Mesendoderm (in vitro differentiated cells): Measurements from ENCODE around the gene MED25.

Experiments
- DNase-seq: peaks from one replicate; pipeline ENCODE4 v3.0.0; 2013
- H2AK5ac ChIP-seq: 2 replicates; pipeline ENCODE4 v1.6.1; 2013; ENCODE audit warnings: low read length, inconsistent platforms
- H2BK120ac ChIP-seq: 2 replicates; pipeline ENCODE4 v1.6.1; 2013; ENCODE audit warnings: low read depth, mild to moderate bottlenecking, low read length, moderate library complexity, mixed read lengths
- H2BK15ac ChIP-seq: replicated peaks from 2 replicates; pipeline ENCODE4 v1.6.1; 2013; ENCODE audit warnings: low read depth, mild to moderate bottlenecking, moderate library complexity
- H2BK5ac ChIP-seq: 2 replicates; pipeline ENCODE4 v1.6.1; 2013; ENCODE audit warnings: low read length, inconsistent platforms
- H3K18ac ChIP-seq: 2 replicates; pipeline ENCODE4 v1.6.1; 2013; ENCODE audit warnings: mild to moderate bottlenecking, low read length, mixed read lengths
- H3K23ac ChIP-seq: one replicate; pipeline ENCODE4 v1.6.1; 2013; ENCODE audit warnings: low read length
- H3K27ac ChIP-seq: 2 replicates; pipeline ENCODE4 v1.5.1; 2013; ENCODE audit warnings: low read depth, mild to moderate bottlenecking, inconsistent platforms, low read length, moderate library complexity
- H3K27me3 ChIP-seq: 2 replicates; pipeline ENCODE4 v1.6.1; 2013; ENCODE audit warnings: low read length, control low read depth, mild to moderate bottlenecking, inconsistent platforms; ENCODE audit not compliant: insufficient read depth, poor library complexity
- H3K36me3 ChIP-seq: 2 replicates; pipeline ENCODE4 v1.6.1; 2013; ENCODE audit warnings: low read length, inconsistent platforms; ENCODE audit not compliant: control insufficient read depth, insufficient read depth
- H3K4ac ChIP-seq: one replicate; pipeline ENCODE4 v1.6.1; 2013; ENCODE audit warnings: low read depth, mild to moderate bottlenecking, low read length, moderate library complexity
- H3K4me1 ChIP-seq: 2 replicates; pipeline ENCODE4 v1.6.1; 2013; ENCODE audit warnings: low read depth, low read length, inconsistent platforms; ENCODE audit not compliant: control insufficient read depth
- H3K4me2 ChIP-seq: 2 replicates; pipeline ENCODE4 v1.6.1; 2013; ENCODE audit warnings: low read length
- H3K4me3 ChIP-seq: 2 replicates; pipeline ENCODE4 v1.5.1; 2013; ENCODE audit warnings: mild to moderate bottlenecking, low read length
- H3K56ac ChIP-seq: one replicate; pipeline ENCODE4 v1.6.1; 2013; ENCODE audit warnings: low read length
- H3K79me1 ChIP-seq: 2 replicates; pipeline ENCODE4 v1.6.1; 2013; ENCODE audit warnings: low read length, inconsistent platforms
- H3K79me2 ChIP-seq: 2 replicates; pipeline ENCODE4 v1.6.1; 2013; ENCODE audit warnings: mild to moderate bottlenecking, low read length; ENCODE audit not compliant: control insufficient read depth, insufficient read depth
- H3K9ac ChIP-seq: 2 replicates; pipeline ENCODE4 v1.6.1; 2013; ENCODE audit warnings: low read length, inconsistent platforms
- H4K5ac ChIP-seq: one replicate; pipeline ENCODE4 v1.6.1; 2013; ENCODE audit warnings: low read length
- H4K8ac ChIP-seq: one replicate; pipeline ENCODE4 v1.6.1; 2013; ENCODE audit warnings: low read depth, mild to moderate bottlenecking, control low read depth, low read length, moderate library complexity
- WGBS: extraction: QIAGEN DNeasy Blood & Tissue Kit; methylation state at CpG from one replicate; pipeline ENCODE4 v1.1.7; 2013; ENCODE audit warnings: low lambda C conversion rate, missing lambda C conversion rate; ENCODE audit not compliant: insufficient coverage; ENCODE audit errors: extremely low coverage; 5-methylcytosine and 5-hydroxymethylcytosine counted together

MED25 gene

DNA sequence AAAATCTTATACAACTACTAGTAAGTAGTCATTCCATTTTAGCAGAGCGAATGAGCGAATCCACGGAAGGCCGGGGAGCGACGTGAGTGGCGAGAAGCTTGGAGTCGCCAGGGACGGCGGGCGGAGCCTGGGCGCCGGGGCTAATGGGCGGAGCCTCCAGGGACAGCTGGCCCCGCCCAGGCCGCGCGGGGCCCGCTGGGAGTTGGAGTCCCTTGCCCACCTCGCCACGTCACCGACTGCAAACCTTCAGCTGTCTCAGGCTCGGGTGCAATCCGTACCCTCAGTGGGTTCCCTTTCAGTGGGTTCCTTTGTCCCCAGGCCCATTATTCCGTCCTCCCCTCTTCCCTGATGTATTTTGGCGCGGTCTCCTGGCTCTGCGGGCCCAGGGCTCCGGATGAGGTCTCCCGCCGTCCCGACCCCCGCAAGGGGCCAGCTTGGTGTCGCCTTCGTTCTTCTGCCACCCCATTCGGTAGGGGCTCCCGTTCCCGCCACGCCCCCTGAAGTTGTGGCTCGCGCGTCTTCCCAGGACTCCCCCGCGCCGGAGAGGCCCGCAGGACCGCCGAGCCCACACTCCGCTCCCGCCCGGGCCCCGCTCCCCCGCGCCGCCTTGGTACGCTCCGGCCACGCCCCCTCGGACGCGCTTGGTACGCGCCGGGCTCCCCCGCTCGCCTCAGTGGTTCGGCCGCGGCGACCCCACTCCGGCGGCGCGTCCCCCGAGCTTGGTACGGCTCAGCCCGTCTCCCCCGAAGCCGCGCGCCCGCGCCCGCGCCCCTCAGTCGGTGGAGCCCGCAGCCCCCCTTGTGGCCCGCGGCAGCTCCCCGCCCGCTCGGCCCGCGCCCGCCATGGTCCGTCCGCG, 32.6 kb downstream of the MED25 start, which contains the start of gene PTOV1:
TSS of gene PTOV1 (plus strand) at position 673 of the 856 bp plus-strand sequence.
- peaks cover 23% of the 10 kb centered on the region for H3K79me2 ChIP-seq
- no CpG with 5 or more reads among the region's 98 CpGs for WGBS
- H3K4ac ChIP-seq = peak within 1 kb of the TSS; percentile 99
- H3K9ac ChIP-seq = peak within 1 kb of the TSS; percentile 94
- H4K8ac ChIP-seq = peak within 1 kb of the TSS; percentile 77
- peak within 1 kb of the TSS; percentile 100 for H3K18ac ChIP-seq
- H3K27ac ChIP-seq = peak within 1 kb of the TSS; percentile 99
- H2BK120ac ChIP-seq = peak within 1 kb of the TSS; percentile 90
- H3K56ac ChIP-seq = peak within 1 kb of the TSS; percentile 97
- peak within 1 kb of the TSS; percentile 90 for H3K4me3 ChIP-seq
- H2BK5ac ChIP-seq = peak within 1 kb of the TSS; percentile 78
- no peak within 1 kb of the TSS for H4K5ac ChIP-seq
- H3K4me1 ChIP-seq = peaks cover 8% of the 10 kb centered on the region
- peaks cover 5% of the 10 kb centered on the region for H3K36me3 ChIP-seq
- H3K27me3 ChIP-seq = no peaks in the 10 kb centered on the region
- DNase-seq = peak; percentile 96
- H3K4me2 ChIP-seq = peak within 1 kb of the TSS; percentile 91
- peak within 1 kb of the TSS; percentile 98 for H3K23ac ChIP-seq
- no peak within 1 kb of the TSS for H2BK15ac ChIP-seq
- peaks cover 27% of the 10 kb centered on the region for H3K79me1 ChIP-seq
- H2AK5ac ChIP-seq = no peak within 1 kb of the TSS

DNA sequence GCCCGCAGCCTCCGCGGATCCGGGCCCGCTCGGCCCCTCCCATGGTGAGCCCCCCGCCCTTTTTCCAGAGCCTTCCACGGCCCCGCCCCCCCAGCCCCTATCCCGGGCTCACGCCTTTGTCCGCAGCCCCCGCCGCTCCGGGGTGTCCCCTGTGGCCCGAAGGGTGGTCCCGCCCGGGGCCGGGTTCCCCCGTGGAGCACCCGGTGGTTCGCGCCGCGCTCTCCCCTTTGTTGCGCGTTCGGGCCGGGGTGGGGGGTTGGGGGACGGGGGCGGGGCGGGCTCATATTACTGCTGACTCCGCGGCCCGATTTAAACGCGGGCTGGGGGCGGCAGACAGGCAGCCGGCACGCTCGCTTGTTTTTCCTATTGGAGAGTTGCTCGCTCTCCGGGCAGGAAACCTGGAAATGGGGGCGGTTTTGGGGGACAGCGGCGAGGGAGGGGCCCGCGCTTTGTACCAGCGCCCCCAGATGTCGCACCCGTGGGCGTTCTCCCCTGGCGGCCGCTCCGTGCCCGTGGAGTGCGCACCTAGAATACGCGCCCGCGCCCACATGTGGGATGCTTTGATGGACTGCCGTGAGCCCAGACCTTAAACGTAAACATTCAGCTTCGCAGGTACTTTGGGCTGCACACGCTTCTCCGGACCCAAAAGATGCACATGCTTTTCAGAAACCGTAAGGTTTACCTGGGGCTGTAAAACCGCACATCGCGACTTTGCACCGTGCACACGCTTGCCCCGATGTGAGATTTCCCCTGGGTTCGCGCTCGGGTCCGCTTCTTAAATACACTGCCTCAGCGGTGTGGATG, 33.6 kb downstream of the MED25 start:
- peak overlapping the region; percentile 99 for H3K4ac ChIP-seq
- H3K9ac ChIP-seq = peak overlapping the region; percentile 94
- no peak overlapping the region for H4K5ac ChIP-seq
- H2BK15ac ChIP-seq = no peak overlapping the region
- no peak overlapping the region for H2AK5ac ChIP-seq
- H3K4me2 ChIP-seq = peak overlapping the region; percentile 91
- H3K27ac ChIP-seq = peak overlapping the region; percentile 99
- H3K79me1 ChIP-seq = peaks cover 27% of the 10 kb centered on the region
- no CpG with 5 or more reads among the region's 78 CpGs for WGBS
- H3K79me2 ChIP-seq = peaks cover 23% of the 10 kb centered on the region
- H4K8ac ChIP-seq = peak overlapping the region; percentile 77
- H3K4me1 ChIP-seq = peaks cover 8% of the 10 kb centered on the region
- H2BK120ac ChIP-seq = peak overlapping the region; percentile 90
- peak overlapping the region; percentile 90 for H3K4me3 ChIP-seq
- no peaks in the 10 kb centered on the region for H3K27me3 ChIP-seq
- H3K18ac ChIP-seq = peak overlapping the region; percentile 100
- peaks cover 5% of the 10 kb centered on the region for H3K36me3 ChIP-seq
- H3K23ac ChIP-seq = peak overlapping the region; percentile 98
- H3K56ac ChIP-seq = peak overlapping the region; percentile 97
- H2BK5ac ChIP-seq = no peak overlapping the region
- peak; percentile 75 for DNase-seq

DNA sequence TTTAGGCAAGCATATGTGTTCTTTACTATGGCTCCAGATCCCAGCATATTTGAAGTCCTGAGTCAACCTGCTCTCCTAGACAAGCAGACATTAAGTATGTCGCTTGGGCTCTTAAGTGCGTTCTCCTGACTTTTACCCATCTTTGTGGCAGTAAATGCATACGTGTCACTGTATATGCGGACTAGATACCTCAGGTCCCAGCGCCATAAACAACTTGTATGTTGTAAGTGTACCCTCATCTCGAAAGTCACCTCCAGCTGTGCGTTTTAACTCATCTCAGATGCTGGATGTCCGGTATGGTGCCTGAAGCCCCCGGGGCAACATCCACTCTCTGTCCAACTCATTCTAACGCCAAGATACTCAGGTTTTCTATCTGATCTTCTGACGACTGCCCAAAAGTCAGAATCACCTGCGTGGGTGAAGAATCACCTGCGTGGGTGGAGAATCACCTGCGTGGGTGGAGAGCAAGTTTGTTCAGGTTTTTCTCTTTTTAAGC, 34.6 kb downstream of the MED25 start:
- WGBS = no CpG with 5 or more reads among the region's 14 CpGs
- peaks cover 5% of the 10 kb centered on the region for H3K36me3 ChIP-seq
- peak overlapping the region; percentile 91 for H3K4me2 ChIP-seq
- DNase-seq = no peak
- peak overlapping the region; percentile 91 for H3K56ac ChIP-seq
- no peak overlapping the region for H2BK15ac ChIP-seq
- peaks cover 27% of the 10 kb centered on the region for H3K79me1 ChIP-seq
- H3K79me2 ChIP-seq = peaks cover 23% of the 10 kb centered on the region
- no peak overlapping the region for H4K8ac ChIP-seq
- H3K18ac ChIP-seq = no peak overlapping the region
- no peaks in the 10 kb centered on the region for H3K27me3 ChIP-seq
- no peak overlapping the region for H3K4ac ChIP-seq
- H2AK5ac ChIP-seq = no peak overlapping the region
- H4K5ac ChIP-seq = no peak overlapping the region
- no peak overlapping the region for H2BK5ac ChIP-seq
- peaks cover 8% of the 10 kb centered on the region for H3K4me1 ChIP-seq
- no peak overlapping the region for H2BK120ac ChIP-seq
- no peak overlapping the region for H3K27ac ChIP-seq
- peak overlapping the region; percentile 94 for H3K9ac ChIP-seq
- no peak overlapping the region for H3K4me3 ChIP-seq
- H3K23ac ChIP-seq = peak overlapping the region; percentile 66

DNA sequence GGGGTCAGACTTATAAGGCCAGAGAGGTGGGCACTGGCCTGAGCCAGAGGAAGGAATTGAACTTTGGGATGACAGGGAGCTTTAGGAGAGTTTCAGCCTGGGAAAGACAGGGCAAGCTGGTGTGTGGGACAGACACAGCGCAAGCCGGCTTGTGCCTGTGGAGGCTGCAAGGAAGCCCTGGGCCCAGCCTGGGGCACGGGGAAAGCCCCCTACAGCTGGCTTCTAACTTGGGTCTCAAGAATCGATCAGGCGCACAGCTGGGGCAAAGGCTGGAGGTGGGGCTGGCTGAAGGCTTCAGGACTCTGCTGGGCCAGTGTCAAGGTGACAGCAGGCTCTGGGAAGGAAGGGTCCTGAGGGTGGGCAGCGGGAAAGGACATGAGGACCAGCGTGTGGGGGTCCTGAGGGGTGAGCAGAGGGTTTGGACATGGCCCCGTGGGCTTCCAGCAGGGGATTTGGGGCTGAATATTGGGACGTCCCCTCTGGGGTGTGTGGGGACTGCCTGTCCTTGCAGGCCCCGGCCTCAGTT, 35.8 kb downstream of the MED25 start:
- WGBS = no CpG with 5 or more reads among the region's 10 CpGs
- Histone ChIP-seq H3K36me3 (peaks cover 10% of the 10 kb centered on the region), H4K5ac (no peak overlapping the region), H3K56ac (peak overlapping the region; percentile 60), H3K9ac (peak overlapping the region; percentile 44), H3K27ac (no peak overlapping the region), H3K79me2 (peaks cover 23% of the 10 kb centered on the region), H2BK5ac (no peak overlapping the region), H3K27me3 (no peaks in the 10 kb centered on the region), H3K4me3 (no peak overlapping the region), H2AK5ac (no peak overlapping the region), H2BK120ac (no peak overlapping the region), H3K79me1 (peaks cover 27% of the 10 kb centered on the region), H2BK15ac (no peak overlapping the region), H3K18ac (no peak overlapping the region), H4K8ac (no peak overlapping the region), H3K4me1 (peaks cover 8% of the 10 kb centered on the region), H3K4me2 (no peak overlapping the region), H3K23ac (no peak overlapping the region), H3K4ac (no peak overlapping the region)
- DNase-seq = no peak

DNA sequence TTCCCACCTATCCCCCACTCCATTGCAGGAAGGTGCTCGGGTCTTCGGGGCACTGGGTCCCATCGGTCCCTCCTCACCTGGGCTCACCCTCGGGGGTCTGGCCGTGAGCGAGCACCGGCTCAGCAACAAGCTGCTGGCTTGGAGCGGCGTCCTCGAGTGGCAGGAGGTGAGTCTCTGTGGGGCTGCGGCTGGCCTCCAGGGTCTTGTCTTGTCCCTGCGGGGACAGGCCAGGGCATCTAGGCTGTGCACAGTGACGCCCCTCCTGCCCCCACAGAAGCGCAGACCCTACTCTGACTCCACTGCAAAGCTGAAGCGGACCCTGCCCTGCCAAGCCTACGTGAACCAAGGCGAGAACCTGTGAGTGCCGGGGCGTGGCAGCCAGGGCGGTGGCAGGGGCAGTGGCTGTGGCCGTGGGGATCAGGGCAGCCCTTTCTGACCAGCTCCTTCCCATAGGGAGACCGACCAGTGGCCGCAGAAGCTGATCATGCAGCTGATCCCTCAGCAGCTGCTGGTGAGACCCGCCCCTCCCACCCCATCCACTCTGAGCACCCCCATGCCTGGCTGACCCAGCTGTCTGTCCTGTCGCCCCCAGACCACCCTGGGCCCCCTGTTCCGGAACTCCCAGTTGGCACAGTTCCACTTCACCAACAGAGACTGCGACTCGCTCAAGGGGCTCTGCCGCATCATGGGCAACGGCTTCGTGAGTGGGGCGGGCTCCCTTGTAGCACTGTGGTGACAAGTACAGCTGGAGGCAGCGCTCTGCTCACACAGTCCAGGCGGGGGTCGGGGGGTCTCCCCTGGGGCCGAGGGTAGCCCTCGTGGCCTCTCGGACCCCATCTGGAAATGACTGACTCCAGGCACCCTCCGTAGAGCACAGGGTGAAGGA, 36.5 kb downstream of the MED25 start:
- Histone ChIP-seq H2AK5ac (no peak overlapping the region), H2BK5ac (no peak overlapping the region), H2BK120ac (no peak overlapping the region), H3K4me1 (peaks cover 8% of the 10 kb centered on the region), H3K9ac (no peak overlapping the region), H3K27ac (no peak overlapping the region), H3K4ac (no peak overlapping the region), H3K23ac (no peak overlapping the region), H2BK15ac (no peak overlapping the region), H3K4me2 (no peak overlapping the region), H3K79me1 (peaks cover 23% of the 10 kb centered on the region), H3K18ac (no peak overlapping the region), H3K27me3 (no peaks in the 10 kb centered on the region), H4K5ac (no peak overlapping the region), H3K4me3 (no peak overlapping the region), H4K8ac (no peak overlapping the region), H3K79me2 (peaks cover 23% of the 10 kb centered on the region), H3K56ac (peak overlapping the region; percentile 15), H3K36me3 (peaks cover 13% of the 10 kb centered on the region)
- no CpG with 5 or more reads among the region's 39 CpGs for WGBS
- DNase-seq = no peak
